Measurements from ENCODE around the gene SEMA6A. TPM values are rescaled to one million over a fixed set of nuclear protein-coding genes. Genes with fewer than 3 reads are reported as not detected.
A peak's percentile ranks its signal among the peaks of the same experiment; 100 is the strongest.

The SEMA6A gene
- total RNA-seq, 4 donors from 2014 or later, result 37.1 to 121 (median 111) TPM

DNA sequence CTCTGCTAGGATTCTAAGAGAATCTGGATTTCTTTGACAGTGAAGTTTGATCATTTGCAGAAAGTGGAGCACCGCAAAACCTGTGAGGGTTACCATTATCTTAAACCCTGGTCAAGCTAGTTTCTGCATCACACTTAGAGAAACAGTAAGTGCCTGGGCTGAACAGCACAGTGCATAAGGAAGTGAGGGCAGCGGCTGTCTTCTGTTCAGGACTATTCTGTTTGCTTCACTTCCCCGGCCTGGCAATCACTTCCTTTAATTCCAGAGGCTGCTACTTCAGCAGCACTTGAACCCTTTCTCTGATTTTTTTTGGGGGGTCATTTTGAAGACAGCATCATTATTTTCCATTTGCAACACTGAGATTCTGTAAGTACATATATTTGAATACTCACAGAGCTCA lies 32.0 kb downstream of the SEMA6A start:
- TF ChIP-seq, protein P1, sequence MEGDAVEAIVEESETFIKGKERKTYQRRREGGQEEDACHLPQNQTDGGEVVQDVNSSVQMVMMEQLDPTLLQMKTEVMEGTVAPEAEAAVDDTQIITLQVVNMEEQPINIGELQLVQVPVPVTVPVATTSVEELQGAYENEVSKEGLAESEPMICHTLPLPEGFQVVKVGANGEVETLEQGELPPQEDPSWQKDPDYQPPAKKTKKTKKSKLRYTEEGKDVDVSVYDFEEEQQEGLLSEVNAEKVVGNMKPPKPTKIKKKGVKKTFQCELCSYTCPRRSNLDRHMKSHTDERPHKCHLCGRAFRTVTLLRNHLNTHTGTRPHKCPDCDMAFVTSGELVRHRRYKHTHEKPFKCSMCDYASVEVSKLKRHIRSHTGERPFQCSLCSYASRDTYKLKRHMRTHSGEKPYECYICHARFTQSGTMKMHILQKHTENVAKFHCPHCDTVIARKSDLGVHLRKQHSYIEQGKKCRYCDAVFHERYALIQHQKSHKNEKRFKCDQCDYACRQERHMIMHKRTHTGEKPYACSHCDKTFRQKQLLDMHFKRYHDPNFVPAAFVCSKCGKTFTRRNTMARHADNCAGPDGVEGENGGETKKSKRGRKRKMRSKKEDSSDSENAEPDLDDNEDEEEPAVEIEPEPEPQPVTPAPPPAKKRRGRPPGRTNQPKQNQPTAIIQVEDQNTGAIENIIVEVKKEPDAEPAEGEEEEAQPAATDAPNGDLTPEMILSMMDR (IDR thresholded peaks at IDR 0.05), result no peak
- TF ChIP-seq POLR2A (IDR thresholded peaks at IDR 0.05), result no peak
- Histone ChIP-seq H3K4me3 (no peak overlapping the region), H3K27ac (no peak overlapping the region), H3K9me3 (peaks cover 0 to 9% (median 5%) of the 10 kb centered on the region in 4 donors), H3K4me1 (peaks cover 0 to 21% (median 0%) of the 10 kb centered on the region in 4 donors), H3K27me3 (no peaks in the 10 kb centered on the region), H3K36me3 (no peaks in the 10 kb centered on the region)
- no peak for DNase-seq

DNA sequence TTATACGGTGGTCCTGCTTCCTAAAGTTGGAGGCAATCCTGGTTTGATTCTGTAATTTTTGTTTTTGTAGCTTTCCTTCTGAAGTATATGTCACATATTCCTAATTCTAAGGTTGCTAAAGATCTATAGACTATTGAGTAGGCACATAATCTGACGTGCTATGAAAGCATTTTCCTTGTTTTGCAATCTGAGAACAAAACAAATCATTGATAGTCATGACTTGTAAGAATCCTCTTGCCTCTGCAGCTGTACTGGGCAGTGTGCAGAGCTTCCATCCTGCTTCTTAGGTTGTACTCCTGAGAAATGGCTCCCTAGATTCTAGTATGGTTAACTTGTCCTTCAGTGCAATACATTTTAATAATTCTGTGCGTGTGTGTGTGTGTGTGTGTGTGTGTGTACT lies 35.4 kb downstream of the SEMA6A start:
- no peak overlapping the region for H3K27ac ChIP-seq
- H3K4me1 ChIP-seq, result peaks cover 0 to 26% (median 2%) of the 10 kb centered on the region in 4 donors
- DNase-seq, result no peak
- H3K27me3 ChIP-seq, result no peaks in the 10 kb centered on the region
- no peaks in the 10 kb centered on the region for H3K36me3 ChIP-seq
- H3K4me3 ChIP-seq, result no peak overlapping the region
- TF ChIP-seq, protein P1 (IDR thresholded peaks at IDR 0.05), result no peak
- TF ChIP-seq POLR2A (IDR thresholded peaks at IDR 0.05), result no peak
- no peaks in the 10 kb centered on the region for H3K9me3 ChIP-seq

DNA sequence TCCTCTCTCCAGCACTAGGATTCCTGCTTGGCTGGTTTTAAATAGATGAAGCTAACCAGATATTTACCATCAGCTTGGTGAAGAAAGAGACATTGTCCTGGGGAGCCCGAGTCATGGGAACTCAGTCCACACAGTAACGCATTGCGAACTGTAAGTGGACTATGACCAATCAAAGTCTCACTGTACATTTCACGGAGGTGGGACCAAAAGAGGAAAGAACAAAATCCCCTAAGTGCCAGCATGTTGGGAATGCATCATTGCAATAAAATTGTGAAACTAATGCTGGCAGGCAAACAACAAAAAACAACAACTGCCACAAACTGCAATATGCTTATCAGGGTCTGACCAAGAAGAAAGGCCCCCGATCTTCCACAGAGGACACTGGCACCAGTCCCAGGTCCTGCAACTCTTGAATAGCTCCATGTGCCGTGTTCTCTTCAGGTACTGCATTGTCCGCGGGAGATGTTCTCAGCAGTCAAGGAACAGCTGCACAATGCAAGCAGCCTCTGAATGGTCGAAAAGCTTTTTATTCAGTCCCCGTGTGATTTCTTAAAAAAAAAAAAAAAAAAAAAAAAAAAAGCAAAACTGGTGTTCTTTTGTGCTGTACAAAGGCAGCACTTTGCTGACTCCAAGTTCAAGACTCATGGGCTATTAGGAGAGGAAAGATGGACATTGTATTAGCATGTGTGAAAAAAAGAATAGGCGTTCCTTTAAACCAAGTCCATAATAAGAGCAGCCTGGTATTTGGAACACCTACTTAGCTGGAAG lies 38.1 kb downstream of the SEMA6A start:
- peak overlapping the region in 3 of 4 donors; percentile 52 to 69 (median 57) for H3K27ac ChIP-seq
- H3K4me3 ChIP-seq, result peak overlapping the region in 2 of 4 donors; percentile 28 to 44
- H3K4me1 ChIP-seq, result peaks cover 0 to 20% (median 2%) of the 10 kb centered on the region in 4 donors
- no peaks in the 10 kb centered on the region for H3K9me3 ChIP-seq
- peak in 2 of 3 donors; percentile 56 to 70 for DNase-seq
- TF ChIP-seq, protein P1 (IDR thresholded peaks at IDR 0.05), result peak in 1 of 6 experiments; percentile 5
- TF ChIP-seq POLR2A (IDR thresholded peaks at IDR 0.05), result no peak
- H3K27me3 ChIP-seq, result no peaks in the 10 kb centered on the region
- H3K36me3 ChIP-seq, result no peaks in the 10 kb centered on the region

DNA sequence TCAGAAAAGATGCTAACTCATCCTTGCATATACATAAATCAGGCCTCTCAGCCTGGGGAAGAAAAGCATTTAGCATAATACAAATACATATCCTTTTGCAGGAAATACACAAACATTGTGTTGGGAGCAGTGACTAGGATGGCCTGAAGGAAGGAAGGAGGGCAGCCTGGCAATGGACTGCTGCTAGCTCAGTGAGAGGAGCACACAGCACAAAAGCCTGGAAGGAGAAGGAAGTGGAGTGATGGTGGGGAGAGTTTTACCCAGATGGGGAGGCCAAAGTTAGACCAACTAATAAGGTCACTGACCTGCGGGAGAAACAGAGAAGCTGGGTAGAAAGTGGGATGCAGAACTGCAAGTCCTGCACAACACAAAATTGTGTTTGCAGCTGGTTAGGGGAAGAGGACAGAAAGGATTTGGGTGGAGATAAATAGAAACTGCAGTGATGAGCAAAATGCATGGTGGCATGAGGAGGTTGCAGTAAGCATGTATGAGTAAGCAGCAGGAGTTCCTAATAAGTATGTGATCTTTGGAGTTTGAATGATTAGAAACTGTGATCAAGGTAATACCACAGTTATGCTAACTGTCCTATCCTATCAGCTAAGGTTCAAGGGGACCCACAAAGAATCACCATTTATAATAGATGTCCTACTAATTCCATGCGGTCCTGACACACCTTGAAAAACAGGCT lies 39.5 kb downstream of the SEMA6A start:
- H3K4me1 ChIP-seq, result peaks cover 0 to 28% (median 2%) of the 10 kb centered on the region in 4 donors

DNA sequence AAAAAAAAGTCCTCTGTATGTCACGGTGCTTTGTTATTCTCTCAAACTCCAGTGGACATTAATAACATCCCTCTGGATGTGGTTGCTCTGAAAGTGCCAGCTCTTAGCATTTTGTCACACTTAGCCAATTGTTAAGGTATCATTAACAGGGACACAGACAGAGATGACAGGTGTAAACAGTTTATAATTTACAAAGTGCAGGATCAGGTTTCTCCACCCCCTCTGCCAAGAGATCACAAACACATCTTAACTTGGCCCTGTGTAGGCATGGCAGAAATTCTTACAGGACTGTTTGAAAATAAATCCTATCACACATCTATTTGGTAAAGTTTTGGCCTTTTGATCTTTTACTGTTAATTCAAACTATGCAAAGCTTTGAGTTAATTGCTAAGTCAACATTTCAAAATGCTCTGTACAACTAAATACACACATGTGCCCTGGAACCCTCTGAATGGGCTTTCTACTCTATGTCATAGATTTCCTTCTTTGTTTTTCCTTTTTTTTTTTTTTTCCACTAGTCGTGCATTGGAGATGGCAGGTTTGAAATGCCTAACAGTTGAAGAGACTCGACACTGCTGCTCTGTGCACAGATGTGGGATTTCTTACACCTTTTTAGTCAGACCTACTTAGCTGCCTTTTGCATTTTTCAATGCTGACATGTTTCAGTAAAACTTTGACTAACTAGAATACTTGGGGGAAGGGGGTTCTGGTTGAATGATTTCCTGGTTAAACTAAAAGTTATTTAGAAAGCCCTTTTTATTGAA lies 41.7 kb downstream of the SEMA6A start:
- Histone ChIP-seq H3K27me3 (no peaks in the 10 kb centered on the region), H3K4me3 (no peak overlapping the region), H3K27ac (peak overlapping the region in 1 of 4 donors; percentile 22), H3K36me3 (no peaks in the 10 kb centered on the region), H3K9me3 (no peaks in the 10 kb centered on the region), H3K4me1 (peaks cover 0 to 49% (median 2%) of the 10 kb centered on the region in 4 donors)
- DNase-seq, result no peak
- no peak for TF ChIP-seq POLR2A (IDR thresholded peaks at IDR 0.05)
- TF ChIP-seq, protein P1 (IDR thresholded peaks at IDR 0.05), result no peak

More for the DNA sequence above, 39.5 kb downstream of the SEMA6A start:
- no peaks in the 10 kb centered on the region for H3K36me3 ChIP-seq
- no peaks in the 10 kb centered on the region for H3K9me3 ChIP-seq
- H3K27ac ChIP-seq, result peak overlapping the region in 1 of 4 donors; percentile 57
- H3K27me3 ChIP-seq, result no peaks in the 10 kb centered on the region
- peak overlapping the region in 1 of 4 donors; percentile 44 for H3K4me3 ChIP-seq
- TF ChIP-seq POLR2A (IDR thresholded peaks at IDR 0.05), result no peak
- TF ChIP-seq, protein P1 (IDR thresholded peaks at IDR 0.05), result no peak
- DNase-seq, result no peak

Data from Peyer's patch (tissue), 4 donors.